BLaER1 (cell line): ENCODE measurements around the gene ZNF674.

Experiments used
- H3K27ac ChIP-seq: shearing (Covaris generic); formaldehyde crosslinking; 2 replicates; pipeline ENCODE4 v1.8.1; 2022
- H3K27me3 ChIP-seq: shearing (Covaris generic); formaldehyde crosslinking; 2 replicates; pipeline ENCODE4 v1.8.1; 2022
- H3K36me3 ChIP-seq: shearing (Covaris generic); formaldehyde crosslinking; 2 replicates; pipeline ENCODE4 v1.8.1; 2022
- H3K4me1 ChIP-seq: shearing (Covaris generic); formaldehyde crosslinking; 2 replicates; pipeline ENCODE4 v1.8.1; 2022
- H3K4me2 ChIP-seq: shearing (Covaris generic); formaldehyde crosslinking; 2 replicates; pipeline ENCODE4 v1.8.1; 2022
- H3K4me3 ChIP-seq: shearing (Covaris generic); formaldehyde crosslinking; 2 replicates; pipeline ENCODE4 v1.8.1; 2022
- H3K9ac ChIP-seq: shearing (Covaris generic); formaldehyde crosslinking; 2 replicates; pipeline ENCODE4 v1.8.1; 2022
- H3K9me3 ChIP-seq: shearing (Covaris generic); formaldehyde crosslinking; 2 replicates; pipeline ENCODE4 v1.8.1; 2022
- H4K20me1 ChIP-seq: shearing (Covaris generic); formaldehyde crosslinking; 2 replicates; pipeline ENCODE4 v1.8.1; 2022
- Cebpa-rat ChIP-seq: shearing (Covaris generic); IDR thresholded peaks from 2 replicates; pipeline ENCODE4 v1.8.1; 2022

Gene ZNF674

DNA sequence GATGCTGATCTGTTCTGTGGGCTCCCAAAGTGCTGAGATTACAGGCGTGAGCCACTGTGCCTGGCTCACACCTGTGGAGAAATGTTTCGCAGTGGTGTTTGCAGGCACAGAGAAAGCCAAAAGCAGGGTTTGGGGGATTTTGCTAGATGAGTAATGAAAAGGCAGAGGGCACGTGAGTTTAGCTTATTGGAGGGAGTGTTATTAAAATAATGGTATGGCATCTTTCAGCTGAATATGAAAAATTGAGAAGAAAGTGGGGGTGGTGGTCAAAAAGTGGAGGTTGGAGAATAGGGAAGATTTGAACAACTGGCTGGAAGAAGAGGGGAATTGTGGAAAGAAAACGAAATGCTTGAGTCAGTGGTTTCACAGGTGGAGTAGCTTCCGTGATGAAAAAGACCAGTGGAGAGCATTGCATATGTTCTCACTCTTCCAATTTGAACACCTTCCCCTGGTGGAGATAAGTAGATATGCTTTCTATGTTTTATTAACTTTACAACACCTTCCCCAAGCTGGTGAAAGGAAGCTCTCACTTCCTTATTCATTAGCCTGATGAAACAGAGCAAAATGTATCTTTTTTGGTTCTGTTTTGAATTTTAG, 27.2 kb upstream of the ZNF674 start:
- TF ChIP-seq Cebpa-rat: no peak
- peaks cover 24% of the 10 kb centered on the region for H3K9me3 ChIP-seq
- H3K27ac ChIP-seq: no peak overlapping the region
- H3K36me3 ChIP-seq: no peaks in the 10 kb centered on the region; the same call in 1 of the 2 replicates
- H3K27me3 ChIP-seq: no peaks in the 10 kb centered on the region
- peaks cover 25% of the 10 kb centered on the region for H3K4me1 ChIP-seq
- peak overlapping the region; percentile 84 for H3K4me2 ChIP-seq
- 0 out of 2 replicates have a peak overlapping the region, but pooled peaks have one; percentile 72 for H3K9ac ChIP-seq
- H4K20me1 ChIP-seq: no peaks in the 10 kb centered on the region
- peak overlapping the region; percentile 77; the same call in 1 of the 2 replicates for H3K4me3 ChIP-seq

DNA sequence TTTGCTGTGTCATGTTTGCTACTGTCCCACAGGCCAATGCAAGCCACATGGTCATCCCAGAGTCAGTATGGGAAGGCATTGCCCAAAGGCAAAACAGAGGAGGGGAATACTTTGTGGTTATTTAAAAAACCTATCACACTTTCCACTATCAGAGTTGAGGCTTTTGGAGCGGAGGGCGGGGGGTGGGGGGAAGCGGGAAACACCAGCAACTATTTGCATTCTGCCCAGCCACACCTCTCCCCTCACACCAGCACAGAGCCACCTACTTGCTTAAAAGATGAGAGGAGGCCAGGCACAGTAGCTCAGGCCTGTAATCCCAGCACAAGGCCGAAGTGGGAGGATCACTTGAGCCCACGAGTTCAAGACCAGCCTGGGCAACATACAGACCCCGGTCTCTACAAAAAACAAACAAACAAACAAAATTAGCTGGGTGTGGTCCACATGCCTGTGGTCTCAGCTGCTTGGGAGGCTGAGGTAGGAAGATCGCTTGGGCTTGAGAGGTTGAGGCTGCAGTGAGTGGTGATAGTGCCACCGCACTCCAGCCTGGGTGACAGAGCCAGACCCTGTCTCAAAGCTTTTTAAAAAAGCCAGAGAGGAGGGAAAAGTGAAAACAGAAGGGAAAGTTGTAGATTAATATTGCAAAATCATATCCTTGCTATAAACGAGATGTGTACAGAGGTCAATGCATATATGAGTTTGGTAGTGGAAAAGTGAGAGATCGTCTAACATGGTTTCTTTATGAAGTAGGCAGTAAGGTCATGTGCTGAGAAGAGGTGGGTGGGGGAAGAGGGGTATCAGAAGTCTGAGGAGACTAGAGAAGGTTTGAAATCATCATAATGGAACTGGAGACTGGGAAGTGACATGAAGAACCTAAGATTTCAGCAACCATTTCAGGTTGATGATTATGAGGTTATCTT, 26.5 kb upstream of the ZNF674 start:
- TF ChIP-seq Cebpa-rat: no peak

DNA sequence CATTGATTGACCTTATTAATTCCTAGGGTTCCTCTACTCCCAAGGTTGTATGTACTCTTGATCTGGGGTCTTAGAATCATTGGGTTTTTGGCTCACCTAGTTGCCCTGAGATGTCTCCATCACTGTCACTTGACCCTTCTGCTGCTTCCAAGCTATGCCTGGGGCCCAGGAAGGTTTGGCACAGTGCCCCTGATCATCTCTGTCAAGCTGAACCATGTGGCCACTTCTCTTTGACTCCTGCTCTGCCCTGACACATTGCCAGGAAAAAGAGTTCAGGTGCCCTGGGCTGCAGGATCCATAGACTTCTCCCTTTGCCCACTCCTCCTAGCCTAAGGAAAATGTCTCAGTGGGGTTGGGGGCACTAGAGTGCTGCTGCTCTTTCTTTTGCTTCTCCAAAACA, 24.4 kb upstream of the ZNF674 start:
- Histone ChIP-seq H3K9ac (no peak overlapping the region), H3K27me3 (no peaks in the 10 kb centered on the region), H3K27ac (no peak overlapping the region), H3K4me1 (peaks cover 12% of the 10 kb centered on the region), H3K4me3 (no peak overlapping the region), H3K36me3 (no peaks in the 10 kb centered on the region), H3K9me3 (peaks cover 15% of the 10 kb centered on the region), H4K20me1 (no peaks in the 10 kb centered on the region), H3K4me2 (no peak overlapping the region)
- no peak for TF ChIP-seq Cebpa-rat

More for the DNA sequence above, 26.5 kb upstream of the ZNF674 start:
- Histone ChIP-seq H3K36me3 (no peaks in the 10 kb centered on the region), H3K4me2 (no peak overlapping the region), H3K4me3 (no peak overlapping the region), H3K4me1 (peaks cover 18% of the 10 kb centered on the region), H4K20me1 (no peaks in the 10 kb centered on the region), H3K9ac (no peak overlapping the region), H3K9me3 (peaks cover 24% of the 10 kb centered on the region), H3K27ac (no peak overlapping the region), H3K27me3 (no peaks in the 10 kb centered on the region)

DNA sequence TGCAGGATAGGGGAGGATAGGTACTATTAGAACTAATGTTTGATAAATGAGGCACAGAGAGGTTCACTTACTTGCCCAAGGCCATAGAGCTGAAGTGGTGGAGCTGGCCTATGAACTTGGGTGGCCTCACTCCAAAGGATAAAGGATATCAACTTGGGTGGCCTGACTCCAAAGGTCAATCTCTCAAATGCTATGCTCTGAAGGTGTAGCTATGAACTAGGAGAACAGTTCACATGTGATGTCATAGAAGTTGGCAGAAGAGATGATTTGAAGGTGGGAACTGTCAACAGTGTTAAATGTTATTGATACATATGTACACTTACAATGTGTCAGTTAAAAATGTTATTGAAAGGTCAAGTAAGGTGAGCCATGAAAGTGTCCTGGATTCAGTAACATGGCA, 22.2 kb upstream of the ZNF674 start:
- H3K4me3 ChIP-seq: no peak overlapping the region
- no peaks in the 10 kb centered on the region for H3K27me3 ChIP-seq
- no peak for TF ChIP-seq Cebpa-rat
- H3K4me1 ChIP-seq: peaks cover 10% of the 10 kb centered on the region
- no peaks in the 10 kb centered on the region for H3K36me3 ChIP-seq
- H3K27ac ChIP-seq: no peak overlapping the region
- H4K20me1 ChIP-seq: no peaks in the 10 kb centered on the region
- no peak overlapping the region for H3K9ac ChIP-seq
- no peak overlapping the region for H3K4me2 ChIP-seq
- no peaks in the 10 kb centered on the region for H3K9me3 ChIP-seq

DNA sequence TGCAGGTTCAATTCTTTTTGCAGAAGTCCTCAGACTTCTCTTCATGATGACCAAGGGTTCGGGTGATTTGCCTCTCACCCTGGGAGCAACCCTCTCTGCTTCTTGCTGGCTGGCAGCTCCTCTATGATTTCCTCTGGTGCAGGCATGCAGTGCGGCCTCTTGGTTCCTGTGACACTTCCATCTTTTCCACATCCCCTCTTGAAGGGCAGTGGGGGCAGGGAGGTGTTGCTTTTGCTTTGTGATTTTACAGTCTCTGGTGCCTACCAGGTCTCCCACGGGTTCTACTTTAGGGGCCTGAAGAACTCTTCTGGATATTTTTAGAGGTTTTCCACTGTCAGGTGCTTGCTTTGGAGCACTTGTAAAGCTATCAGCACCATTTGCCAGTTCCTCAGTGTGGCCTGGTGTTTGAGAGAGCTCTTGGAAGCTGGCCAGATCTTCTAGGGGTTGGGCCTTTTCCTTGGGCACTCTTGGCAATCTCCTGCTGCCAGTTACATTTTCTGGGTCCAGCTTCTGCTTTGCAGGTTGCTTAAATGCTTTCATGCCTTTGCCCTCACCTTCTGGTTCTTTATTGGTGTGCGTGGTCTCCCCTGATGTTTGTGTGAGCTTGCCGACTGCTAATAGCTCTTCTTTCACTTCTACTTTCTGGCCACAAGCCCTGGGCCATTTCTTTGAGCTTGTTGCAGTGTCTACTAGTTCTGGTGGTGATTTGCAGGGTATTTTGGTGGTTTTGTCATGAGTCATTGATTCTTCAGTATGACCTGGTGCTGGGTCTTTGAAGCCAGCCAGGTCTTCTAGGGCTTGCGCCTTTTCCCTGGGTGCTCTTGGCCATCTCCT, 16.8 kb upstream of the ZNF674 start:
- Histone ChIP-seq H3K36me3 (no peaks in the 10 kb centered on the region), H4K20me1 (no peaks in the 10 kb centered on the region), H3K4me2 (peak overlapping the region; percentile 55), H3K4me3 (no peak overlapping the region), H3K9me3 (no peaks in the 10 kb centered on the region), H3K27me3 (no peaks in the 10 kb centered on the region), H3K27ac (peak overlapping the region; percentile 32), H3K4me1 (peaks cover 20% of the 10 kb centered on the region), H3K9ac (peak overlapping the region; percentile 6; the same call in 1 of the 2 replicates)
- no peak for TF ChIP-seq Cebpa-rat

DNA sequence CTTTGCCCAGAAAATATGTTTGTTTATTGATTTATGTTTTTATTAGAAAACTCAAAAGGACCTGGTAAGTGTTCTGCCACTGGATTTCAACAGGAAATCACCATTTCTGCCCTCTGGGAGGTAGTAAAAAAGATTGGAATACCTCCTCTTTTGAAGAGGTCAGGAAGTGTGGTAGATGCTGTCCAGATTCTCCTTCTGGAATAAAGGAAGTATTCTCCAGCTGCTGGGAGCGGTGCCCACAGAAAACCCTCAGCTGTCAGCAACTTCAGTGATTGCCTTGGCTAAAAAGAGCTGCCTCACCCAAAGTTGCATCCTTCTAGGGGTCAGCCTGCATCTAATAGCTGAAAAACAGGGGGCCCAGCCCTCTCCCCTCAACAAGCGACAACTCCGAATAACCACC, 13.8 kb upstream of the ZNF674 start:
- no peak for TF ChIP-seq Cebpa-rat
- no peak overlapping the region for H3K4me2 ChIP-seq
- H4K20me1 ChIP-seq: no peaks in the 10 kb centered on the region
- H3K27me3 ChIP-seq: no peaks in the 10 kb centered on the region
- H3K36me3 ChIP-seq: no peaks in the 10 kb centered on the region
- H3K9ac ChIP-seq: no peak overlapping the region
- no peaks in the 10 kb centered on the region for H3K9me3 ChIP-seq
- no peak overlapping the region for H3K27ac ChIP-seq
- peaks cover 28% of the 10 kb centered on the region for H3K4me1 ChIP-seq
- H3K4me3 ChIP-seq: no peak overlapping the region

DNA sequence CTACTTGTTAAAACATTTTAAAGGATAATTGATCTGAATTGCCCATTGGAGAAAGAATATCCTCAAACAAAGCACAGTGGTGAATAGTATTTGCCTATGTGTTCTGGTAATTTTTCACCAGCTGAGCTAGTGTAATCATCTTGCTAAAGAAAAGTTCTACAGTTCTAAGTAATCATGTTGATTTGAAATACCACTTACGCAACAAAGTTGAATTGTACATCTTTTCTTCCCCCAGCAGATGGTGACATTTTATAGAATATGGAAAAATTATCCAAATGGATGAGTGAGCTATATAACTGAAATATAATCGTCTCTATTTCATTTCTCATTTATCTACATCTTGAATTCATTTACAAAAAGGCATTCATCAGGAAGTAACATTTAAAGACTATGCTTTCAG, 9.7 kb upstream of the ZNF674 start:
- Histone ChIP-seq H3K9me3 (no peaks in the 10 kb centered on the region), H3K4me2 (no peak overlapping the region), H4K20me1 (no peaks in the 10 kb centered on the region), H3K27ac (no peak overlapping the region), H3K9ac (no peak overlapping the region), H3K27me3 (no peaks in the 10 kb centered on the region), H3K4me1 (peaks cover 10% of the 10 kb centered on the region; the same call in 1 of the 2 replicates), H3K36me3 (no peaks in the 10 kb centered on the region), H3K4me3 (no peak overlapping the region)
- TF ChIP-seq Cebpa-rat: peak; percentile 50; the same call in 1 of the 2 replicates

DNA sequence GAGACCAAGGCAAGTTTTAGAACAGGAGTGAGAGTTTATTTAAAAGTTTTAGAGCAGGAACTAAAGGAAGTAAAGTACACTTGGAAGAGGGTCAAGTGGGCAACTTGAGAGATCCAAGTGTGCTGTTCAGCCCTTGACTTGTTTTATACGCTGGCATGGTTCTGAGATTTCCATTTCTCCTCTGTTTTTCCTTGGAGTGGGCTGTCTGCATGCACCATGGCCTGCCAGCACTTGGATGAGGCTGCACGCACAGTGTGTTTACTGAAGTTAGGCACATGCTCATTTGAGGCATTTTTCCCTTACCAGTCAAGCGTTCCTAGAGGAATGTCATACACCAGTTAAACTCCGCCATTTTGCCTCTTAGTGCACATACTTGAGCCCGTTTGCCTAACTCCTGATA, 8.7 kb upstream of the ZNF674 start:
- Histone ChIP-seq H3K4me2 (no peak overlapping the region), H3K4me3 (no peak overlapping the region), H3K36me3 (no peaks in the 10 kb centered on the region), H3K4me1 (peaks cover 10% of the 10 kb centered on the region; the same call in 1 of the 2 replicates), H4K20me1 (no peaks in the 10 kb centered on the region), H3K9ac (no peak overlapping the region), H3K27ac (no peak overlapping the region), H3K27me3 (no peaks in the 10 kb centered on the region), H3K9me3 (no peaks in the 10 kb centered on the region)
- no peak for TF ChIP-seq Cebpa-rat

DNA sequence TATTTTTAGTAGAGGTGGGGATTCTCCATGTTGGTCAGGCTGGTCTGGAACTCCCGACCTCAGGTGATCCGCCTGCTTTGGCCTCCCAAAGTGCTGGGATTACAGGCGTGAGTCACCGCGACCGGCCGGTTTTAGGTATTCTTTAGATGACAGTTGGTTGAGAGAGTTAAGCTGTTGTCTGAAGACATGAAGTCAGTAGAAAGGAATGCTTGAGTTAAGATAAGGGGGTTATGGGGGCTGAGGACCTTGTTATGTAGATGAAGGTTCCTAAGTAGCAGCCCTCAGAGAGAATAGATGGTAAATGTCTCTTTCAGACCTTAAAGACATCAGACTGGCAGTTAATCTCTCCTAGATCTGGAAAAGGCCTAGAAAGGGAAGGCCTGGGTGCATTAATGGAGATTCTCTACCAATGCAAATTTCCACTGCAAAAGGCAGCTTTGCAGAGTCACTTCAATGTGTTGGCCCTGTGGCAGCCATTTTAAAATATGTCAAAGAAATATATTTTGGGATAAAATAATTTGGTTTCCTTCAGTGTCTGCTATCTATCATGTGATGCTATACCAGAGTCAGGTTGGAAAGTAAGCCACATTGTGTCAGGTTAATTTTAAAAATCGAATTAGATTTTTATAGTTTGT, 6.4 kb upstream of the ZNF674 start:
- H3K4me3 ChIP-seq: no peak overlapping the region
- H3K9me3 ChIP-seq: no peaks in the 10 kb centered on the region; the same call in 1 of the 2 replicates
- no peak overlapping the region for H3K27ac ChIP-seq
- H3K36me3 ChIP-seq: peaks cover 6% of the 10 kb centered on the region; the same call in 1 of the 2 replicates
- H3K4me1 ChIP-seq: peaks cover 24% of the 10 kb centered on the region
- no peaks in the 10 kb centered on the region for H3K27me3 ChIP-seq
- no peak for TF ChIP-seq Cebpa-rat
- no peak overlapping the region for H3K4me2 ChIP-seq
- no peak overlapping the region for H3K9ac ChIP-seq
- no peaks in the 10 kb centered on the region for H4K20me1 ChIP-seq
